A549 treated with dexamethasone at 1 μM for 4 hours (cell line): ENCODE results near the gene SFXN2. TPM values are rescaled to one million over a fixed set of nuclear protein-coding genes. Genes with fewer than 3 reads are reported as not detected.

Experiments
- total RNA-seq: library from RNA; stranded (reverse); fragments of 200-300 nt; extraction: Qiagen RNA extraction; gene quantifications from 5 replicates; pipeline ENCODE4 v1.2.3, GENCODE V29; 2022

The SFXN2 gene
- 2.9 to 4.1 TPM (median 3.4 TPM) in 5 replicates for total RNA-seq

GRCh38 chr10:102714621-102715455 lies at the start of gene SFXN2:
TSS of gene SFXN2 (plus strand) at chr10:102714636. CDS start at chr10:102726637, 12,001 bp downstream.

DNA sequence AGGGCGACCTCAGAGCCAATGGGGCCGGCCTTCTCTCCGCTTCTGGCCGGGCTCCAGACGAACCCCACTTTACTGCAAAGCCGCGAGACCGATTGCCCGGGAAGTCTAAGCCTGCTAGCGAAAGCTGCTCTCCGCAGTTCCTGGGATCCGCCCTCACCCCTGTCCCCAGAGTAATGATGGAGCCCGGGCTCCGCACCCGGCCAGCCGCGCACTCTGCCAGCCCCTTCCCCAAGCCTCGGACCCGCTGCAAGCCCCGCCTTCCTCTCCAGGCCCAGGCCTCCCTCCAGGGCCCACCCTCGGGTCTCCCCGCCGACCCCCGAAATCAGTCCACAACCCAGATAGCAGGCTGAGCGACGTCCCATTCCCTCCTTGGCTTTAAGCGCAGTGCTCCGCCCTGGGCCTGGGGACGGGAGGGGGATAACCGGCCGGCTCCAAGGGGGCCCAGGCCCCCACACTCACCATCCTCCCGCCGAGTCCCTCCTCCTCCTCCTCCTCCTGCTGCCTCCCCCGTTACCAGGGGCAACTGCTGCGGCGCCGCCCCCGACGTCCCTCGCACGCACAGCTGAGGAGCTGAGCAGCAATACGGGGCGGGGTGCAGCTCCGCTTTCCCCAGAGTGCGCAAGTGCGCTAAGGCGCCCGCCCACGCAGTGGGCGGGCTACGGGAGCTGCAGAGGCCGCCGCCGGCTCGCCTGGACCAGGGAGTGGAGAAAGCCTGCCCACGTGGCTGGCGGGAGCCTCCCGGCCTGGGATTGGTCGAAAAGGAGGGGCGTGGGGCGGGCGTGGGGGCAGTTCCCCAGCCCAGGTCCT lies 419 bp upstream of the SFXN2 start, which contains the start of gene ARL3:
Gene ARL3 (minus strand): TSS at position 584 of the 807 bp plus-strand sequence. CDS start 122 bp downstream, at position 462.

DNA sequence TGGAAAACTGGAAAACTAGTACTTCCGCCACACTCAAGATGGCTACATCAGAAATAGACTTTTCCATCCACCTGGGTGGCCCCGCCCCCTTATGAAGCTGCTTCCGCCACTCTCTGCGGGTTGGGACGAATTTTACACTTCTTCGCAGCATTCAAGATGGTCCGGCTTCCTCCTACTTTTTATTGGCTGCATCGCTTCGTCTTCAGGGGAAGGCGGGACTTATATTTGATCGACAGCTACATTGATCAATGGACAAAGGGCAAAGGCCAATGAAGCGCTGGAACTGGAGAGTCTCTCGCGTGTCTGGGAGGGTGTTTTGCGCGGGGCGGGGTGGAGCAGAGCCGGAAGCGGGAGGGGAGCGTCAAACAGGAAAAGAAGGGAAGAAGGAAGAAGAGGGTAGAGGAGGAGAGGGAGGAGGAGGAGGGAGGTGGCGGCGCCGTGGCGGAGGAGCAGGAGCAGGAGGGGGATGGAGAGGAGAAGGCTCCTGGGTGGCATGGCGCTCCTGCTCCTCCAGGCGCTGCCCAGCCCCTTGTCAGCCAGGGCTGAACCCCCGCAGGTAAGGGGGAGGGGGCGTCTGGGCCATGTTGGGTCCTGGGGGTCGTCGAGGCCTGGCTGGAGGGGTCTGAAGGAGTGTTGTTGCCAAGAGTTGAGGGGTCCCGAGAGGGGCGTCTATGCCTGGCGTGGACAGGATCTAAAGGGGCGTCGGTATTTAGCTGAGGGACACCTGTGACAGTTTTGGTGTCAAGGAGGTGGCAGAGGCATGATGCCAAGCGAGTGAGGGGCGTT lies 29.3 kb downstream of the SFXN2 start, which contains the start of gene WBP1L:
Gene WBP1L (plus strand): TSS at position 361 of the 786 bp plus-strand sequence. CDS start 106 bp downstream, at position 467.

Other genes with a start within 250 kb of the SFXN2 start
- gene ACTR1A, start 211.9 kb upstream of the SFXN2 start, total RNA-seq: 87.6 to 99.5 TPM (median 95.9 TPM) in 5 replicates
- gene SUFU, start 210.7 kb upstream of the SFXN2 start, total RNA-seq: 5.0 to 7.8 TPM (median 6.9 TPM) in 5 replicates
- 42.9 to 55.7 TPM (median 54.4 TPM) in 5 replicates for gene TRIM8, start 70.2 kb upstream of the SFXN2 start, total RNA-seq
- 12.8 to 15.9 TPM (median 13.5 TPM) in 5 replicates for gene ARL3, start 239 bp upstream of the SFXN2 start, total RNA-seq
- gene WBP1L, start 29.3 kb downstream of the SFXN2 start, total RNA-seq: 21.9 to 31.1 TPM (median 30.2 TPM) in 5 replicates
- 0.09 TPM in 1 of 5 replicates, not detected in the others for gene CYP17A1, start 122.8 kb downstream of the SFXN2 start, total RNA-seq
- gene BORCS7, start 139.6 kb downstream of the SFXN2 start, total RNA-seq: 18.3 to 26.2 TPM (median 21.3 TPM) in 5 replicates
- gene AS3MT, start 154.8 kb downstream of the SFXN2 start, total RNA-seq: 2.6 to 4.1 TPM (median 3.4 TPM) in 5 replicates
- 3.6 to 5.7 TPM (median 5.2 TPM) in 5 replicates for gene CNNM2, start 203.7 kb downstream of the SFXN2 start, total RNA-seq